HepG2 (cell line): ENCODE results near the gene MRPS17. TPM values are rescaled to one million over a fixed set of nuclear protein-coding genes. Genes with fewer than 3 reads are reported as not detected.

Experiments
- ATAC-seq: fragments of 200-7000 bp; cut with Tn5 transposase; 3 replicates; pipeline ENCODE4 v1.9.1; 2020; ENCODE audit warnings: mild to moderate bottlenecking, moderate library complexity
- BruUV-seq: library from RNA; stranded (reverse); fragments of 400-500 nt; replicated peaks from 2 replicates; lab custom pipeline; 2021; lab: Mats Ljungman, UMichigan
- CTCF ChIA-PET: fragments of 300-600 bp; formaldehyde crosslinking; extraction: SDS; loops from one replicate; lab custom pipeline; 2021; ENCODE audit warnings: low total read pairs, inconsistent platforms, low intra/inter-chr PET ratio; lab: Yijun Ruan, JAX
- POLR2A ChIA-PET: fragments of 350-600 bp; sonication (Branson Sonifier 250); formaldehyde crosslinking; loops from one replicate; lab custom pipeline; 2020; ENCODE audit warnings: antibody characterized with exemption, inconsistent platforms; lab: Yijun Ruan, JAX
- DNase-seq: peaks from one replicate; pipeline ENCODE4 v3.0.0-alpha.2; 2015; ENCODE audit warnings: low spot score
- FAIRE-seq: peaks from 3 replicates; lab custom pipeline; 2011; peaks lifted over from hg19 to GRCh38; lab: Jason Lieb, UNC
- H2AFZ ChIP-seq: one replicate; pipeline ENCODE4 v1.6.1; 2011; ENCODE audit warnings: low read length, inconsistent platforms
- H3K27ac ChIP-seq: fragments of 300-600 bp; 3 replicates; pipeline ENCODE4 v1.8.0; 2011; ENCODE audit warnings: mixed run types, mild to moderate bottlenecking, mixed read lengths, low read length, inconsistent platforms; ENCODE audit not compliant: insufficient read depth; ENCODE audit errors: extremely low read length
- H3K27me3 ChIP-seq, 2 experiments: fragments of 200-600 bp in 1 of 2; 2 replicates in 1 of 2; 3 replicates in 1 of 2; pipeline versions ENCODE4 v1.6.0 to v1.8.0; 2011; ENCODE audit warnings: low read length in 2 of 2, mild to moderate bottlenecking in 2 of 2, moderate library complexity in 2 of 2, inconsistent platforms in 1 of 2; ENCODE audit not compliant: insufficient read depth in 2 of 2, control insufficient read depth in 1 of 2
- H3K36me3 ChIP-seq, 2 experiments: fragments of 200-600 bp in 1 of 2; replicated peaks in 1 of 2; 2 replicates in 1 of 2; 3 replicates in 1 of 2; pipeline versions ENCODE4 v1.5.1 to v1.8.0; 2011; ENCODE audit warnings: low read length in 2 of 2, inconsistent platforms in 1 of 2; ENCODE audit not compliant: insufficient read depth in 2 of 2, control insufficient read depth in 1 of 2
- H3K4me1 ChIP-seq: 2 replicates; pipeline ENCODE4 v1.5.1; 2012; ENCODE audit warnings: low read length, inconsistent platforms; ENCODE audit not compliant: insufficient read depth
- H3K4me2 ChIP-seq: 2 replicates; pipeline ENCODE4 v1.6.0; 2011; ENCODE audit warnings: low read depth, low read length, inconsistent platforms
- H3K4me3 ChIP-seq, 3 experiments: fragments of 200-600 bp in 1 of 3; sonication (generic), shearing (Covaris generic) in 1 of 3; replicated peaks in 1 of 3; 2 replicates each; pipeline ENCODE4 v1.5.1; 2011 to 2016; ENCODE audit warnings: low read length in 3 of 3, inconsistent platforms in 2 of 3, low read depth in 2 of 3, mild to moderate bottlenecking in 2 of 3, control low read depth in 1 of 3, mixed read lengths in 1 of 3; ENCODE audit not compliant: insufficient read depth in 1 of 3
- H3K79me2 ChIP-seq: one replicate; pipeline ENCODE4 v1.6.1; 2011; ENCODE audit warnings: low read length, inconsistent platforms; ENCODE audit not compliant: insufficient read depth
- H3K9ac ChIP-seq: 2 replicates; pipeline ENCODE4 v1.6.0; 2011; ENCODE audit warnings: mild to moderate bottlenecking, low read depth, low read length, inconsistent platforms; ENCODE audit not compliant: insufficient read depth
- H3K9me3 ChIP-seq: 2 replicates; pipeline ENCODE4 v1.5.1; 2012; ENCODE audit warnings: mild to moderate bottlenecking, low read length
- H4K20me1 ChIP-seq: 2 replicates; pipeline ENCODE4 v1.6.0; 2011; ENCODE audit warnings: inconsistent platforms, mild to moderate bottlenecking, low read length, moderate library complexity; ENCODE audit not compliant: insufficient read depth
- HIC2 ChIP-seq: sonication (generic); formaldehyde crosslinking; IDR thresholded peaks from 2 replicates; pipeline ENCODE4 v1.9.0; 2022; ENCODE audit warnings: low read depth, missing genetic modification reagents
- MED1 ChIP-seq: sonication (generic); formaldehyde crosslinking; IDR thresholded peaks from 2 replicates; pipeline ENCODE4 v1.4.0; 2020; ENCODE audit warnings: missing genetic modification reagents
- MED13 ChIP-seq: sonication (generic); formaldehyde crosslinking; IDR thresholded peaks from 2 replicates; pipeline ENCODE4 v1.5.0; 2020; ENCODE audit warnings: missing genetic modification reagents
- MEF2D ChIP-seq: sonication (generic); formaldehyde crosslinking; IDR thresholded peaks from 2 replicates; pipeline ENCODE4 v1.5.1; 2020; ENCODE audit warnings: mild to moderate bottlenecking, missing genetic modification reagents
- NR2F1 ChIP-seq, 2 experiments: fragments of 450-650 bp in 1 of 2; formaldehyde crosslinking in 1 of 2; IDR thresholded peaks; 2 replicates each; pipeline versions ENCODE4 v1.5.0 to v1.6.1; 2016 to 2020; ENCODE audit warnings: mild to moderate bottlenecking in 1 of 2, missing compliant biosample characterization in 1 of 2, missing genetic modification reagents in 1 of 2, moderate library complexity in 1 of 2
- SALL1 ChIP-seq: sonication (generic); formaldehyde crosslinking; IDR thresholded peaks from 2 replicates; pipeline ENCODE4 v1.8.0; 2022; ENCODE audit warnings: mild to moderate bottlenecking, missing genetic modification reagents
- SAP130 ChIP-seq: IDR thresholded peaks from 2 replicates; pipeline ENCODE4 v1.6.1; 2016; ENCODE audit warnings: low read depth
- SMC3 ChIP-seq: IDR thresholded peaks from 2 replicates; pipeline ENCODE4 v1.6.1; 2011; ENCODE audit warnings: low read length, improper control_type of control experiment
- ZMYM3 ChIP-seq: sonication (generic); formaldehyde crosslinking; IDR thresholded peaks from 2 replicates; pipeline ENCODE4 v1.5.1; 2020; ENCODE audit warnings: mild to moderate bottlenecking, missing genetic modification reagents
- ZNF274 ChIP-seq: sonication (generic); formaldehyde crosslinking; IDR thresholded peaks from 2 replicates; pipeline ENCODE4 v1.5.1; 2020; ENCODE audit warnings: mild to moderate bottlenecking, missing genetic modification reagents
- WGBS: methylation state at CpG from one replicate; pipeline ENCODE4 v1.1.6; 2017; ENCODE audit warnings: low lambda C conversion rate; 5-methylcytosine and 5-hydroxymethylcytosine counted together
- in situ Hi-C: cut with HindIII; loops from 2 replicates; pipeline ENCODE4 v1.10.0; 2017; ENCODE audit warnings: low pct_unique_long_range_greater_than_20kb; ENCODE audit not compliant: extremely low pct_ligation_motif_present
- intact Hi-C: fragments of 100-400 bp; cut with micrococcal nuclease; formaldehyde crosslinking; loops from one replicate; pipeline ENCODE4 v1.10.0; 2022; ENCODE audit not compliant: unreplicated experiment
- polyA plus RNA-seq, 8 experiments: library from polyadenylated mRNA; depleted of rRNA in 3 of 8; stranded (reverse) in 7 of 8; unstranded in 1 of 8; fragments of >200 nt; fragmentation: Illumina TruSeq in 4 of 8; extraction: Trizol in 4 of 8; gene quantifications; 2 replicates each; pipeline versions ENCODE4 v1.2.1 to v1.2.3, GENCODE V29; 2011 to 2016; ENCODE audit warnings: low read depth in 4 of 8, missing spikeins in 1 of 8, mixed read lengths in 1 of 8; ENCODE audit not compliant: insufficient read depth in 1 of 8
- total RNA-seq, 5 experiments: library from RNA; depleted of rRNA; stranded (reverse); fragments of >200 nt; fragmentation: Illumina TruSeq; extraction: Trizol; gene quantifications; 2 replicates each; pipeline ENCODE4 v1.2.3, GENCODE V29; 2016; ENCODE audit warnings: low read depth in 1 of 5
- TF ChIP-seq, protein P1 (sequence below): sonication (generic); formaldehyde crosslinking; conservative IDR thresholded peaks from 2 replicates; pipeline ENCODE4 v1.8.0; 2022; ENCODE audit warnings: missing genetic modification reagents
- TF ChIP-seq, protein P2 (sequence below): sonication (generic); formaldehyde crosslinking; IDR thresholded peaks from 2 replicates; pipeline ENCODE4 v1.5.0; 2020; ENCODE audit warnings: mild to moderate bottlenecking, missing genetic modification reagents
- TF ChIP-seq, protein P3 (sequence below): sonication (generic); formaldehyde crosslinking; IDR thresholded peaks from 2 replicates; pipeline ENCODE4 v1.5.1; 2020; ENCODE audit warnings: mild to moderate bottlenecking, moderate library complexity, missing genetic modification reagents

Gene MRPS17
- total and polyA plus RNA-seq, 2 of the 13 experiments (the other 11 are each of a cell fraction or from before 2014, with no cell fraction given), result 14.9 to 31.3 TPM

DNA sequence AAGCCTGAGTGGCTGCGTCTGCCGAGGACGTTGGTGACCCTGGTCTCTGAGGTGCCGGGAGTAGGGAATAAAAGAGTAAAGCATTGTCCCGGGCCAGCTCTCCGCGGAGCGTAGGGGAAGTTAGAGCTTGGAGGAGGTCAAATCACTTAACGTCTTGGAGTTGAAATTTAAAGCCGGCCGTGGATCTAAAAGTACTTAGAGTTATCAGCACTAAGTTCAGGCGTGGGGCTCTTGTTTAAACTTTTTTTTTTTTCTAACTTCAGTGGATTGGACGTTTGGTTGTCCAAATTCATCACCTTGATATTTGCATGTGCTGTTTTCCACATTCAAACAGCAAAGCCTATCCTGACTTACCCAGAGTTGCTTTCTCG, 13.4 kb downstream of the MRPS17 start (continued):
- TF ChIP-seq, protein P1, sequence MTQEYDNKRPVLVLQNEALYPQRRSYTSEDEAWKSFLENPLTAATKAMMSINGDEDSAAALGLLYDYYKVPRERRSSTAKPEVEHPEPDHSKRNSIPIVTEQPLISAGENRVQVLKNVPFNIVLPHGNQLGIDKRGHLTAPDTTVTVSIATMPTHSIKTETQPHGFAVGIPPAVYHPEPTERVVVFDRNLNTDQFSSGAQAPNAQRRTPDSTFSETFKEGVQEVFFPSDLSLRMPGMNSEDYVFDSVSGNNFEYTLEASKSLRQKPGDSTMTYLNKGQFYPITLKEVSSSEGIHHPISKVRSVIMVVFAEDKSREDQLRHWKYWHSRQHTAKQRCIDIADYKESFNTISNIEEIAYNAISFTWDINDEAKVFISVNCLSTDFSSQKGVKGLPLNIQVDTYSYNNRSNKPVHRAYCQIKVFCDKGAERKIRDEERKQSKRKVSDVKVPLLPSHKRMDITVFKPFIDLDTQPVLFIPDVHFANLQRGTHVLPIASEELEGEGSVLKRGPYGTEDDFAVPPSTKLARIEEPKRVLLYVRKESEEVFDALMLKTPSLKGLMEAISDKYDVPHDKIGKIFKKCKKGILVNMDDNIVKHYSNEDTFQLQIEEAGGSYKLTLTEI (CRISPR knock-in tag), result no peak
- no peak for TF ChIP-seq MED13
- TF ChIP-seq, protein P2, sequence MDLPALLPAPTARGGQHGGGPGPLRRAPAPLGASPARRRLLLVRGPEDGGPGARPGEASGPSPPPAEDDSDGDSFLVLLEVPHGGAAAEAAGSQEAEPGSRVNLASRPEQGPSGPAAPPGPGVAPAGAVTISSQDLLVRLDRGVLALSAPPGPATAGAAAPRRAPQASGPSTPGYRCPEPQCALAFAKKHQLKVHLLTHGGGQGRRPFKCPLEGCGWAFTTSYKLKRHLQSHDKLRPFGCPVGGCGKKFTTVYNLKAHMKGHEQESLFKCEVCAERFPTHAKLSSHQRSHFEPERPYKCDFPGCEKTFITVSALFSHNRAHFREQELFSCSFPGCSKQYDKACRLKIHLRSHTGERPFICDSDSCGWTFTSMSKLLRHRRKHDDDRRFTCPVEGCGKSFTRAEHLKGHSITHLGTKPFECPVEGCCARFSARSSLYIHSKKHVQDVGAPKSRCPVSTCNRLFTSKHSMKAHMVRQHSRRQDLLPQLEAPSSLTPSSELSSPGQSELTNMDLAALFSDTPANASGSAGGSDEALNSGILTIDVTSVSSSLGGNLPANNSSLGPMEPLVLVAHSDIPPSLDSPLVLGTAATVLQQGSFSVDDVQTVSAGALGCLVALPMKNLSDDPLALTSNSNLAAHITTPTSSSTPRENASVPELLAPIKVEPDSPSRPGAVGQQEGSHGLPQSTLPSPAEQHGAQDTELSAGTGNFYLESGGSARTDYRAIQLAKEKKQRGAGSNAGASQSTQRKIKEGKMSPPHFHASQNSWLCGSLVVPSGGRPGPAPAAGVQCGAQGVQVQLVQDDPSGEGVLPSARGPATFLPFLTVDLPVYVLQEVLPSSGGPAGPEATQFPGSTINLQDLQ, result no peak
- peak; percentile 9; the same call in 1 of the 2 replicates for TF ChIP-seq SAP130 (CRISPR knock-in tag)

- H3K27ac ChIP-seq, result peak overlapping the region; percentile 91
- in situ Hi-C loops (loop anchor here (25.0 kb wide), 2 partner anchors 204 to 329 kb away; no protein-coding TSS in a partner anchor), intact Hi-C loops (loop anchor here (2.0 kb wide), 1 partner anchor 325 kb away; no protein-coding TSS in a partner anchor)
- H3K9me3 ChIP-seq, result no peaks in the 10 kb centered on the region
- H3K36me3 ChIP-seq, result 0 out of 5 replicates have a peak, but pooled peaks cover 0 to 3% of the 10 kb centered on the region in 2 experiments
- H3K4me1 ChIP-seq, result peaks cover 44% of the 10 kb centered on the region
- DNase-seq (peak; percentile 54), ATAC-seq (no peak), FAIRE-seq (peak; percentile 37)
- ChIA-PET CTCF (no interaction called here), POLR2A (interaction anchor here (0.6 to 4.1 kb wide), 6 partner anchors 38 to 114 kb away, joined by 3 to 26 read pairs (median 7); partner anchors contain the start of genes CCT6A and PSPH)
- H3K4me3 ChIP-seq, result peak overlapping the region in 2 of 3 experiments; percentile 77 to 88; a peak in 4 of 6 replicates
- BruUV-seq, result no TSS peak
- H3K9ac ChIP-seq, result peak overlapping the region; percentile 92; the same call in 1 of the 2 replicates
- peak overlapping the region; percentile 97 for H3K4me2 ChIP-seq
- 73% methylated on average over 13 of the region's 13 CpGs for WGBS
- peaks cover 25% of the 10 kb centered on the region for H3K79me2 ChIP-seq
- H4K20me1 ChIP-seq, result no peaks in the 10 kb centered on the region; the same call in 1 of the 2 replicates
- H2AFZ ChIP-seq, result no peak overlapping the region
- H3K27me3 ChIP-seq, result no peaks in the 10 kb centered on the region; a peak in 1 of 5 replicates
- TF ChIP-seq ZNF274 (CRISPR knock-in tag) (peak; percentile 68; the same call in 1 of the 2 replicates), SALL1 (CRISPR knock-in tag) (peak; percentile 52), ZMYM3 (CRISPR knock-in tag) (0 out of 2 replicates have a peak, but pooled peaks have one; percentile 22), HIC2 (CRISPR knock-in tag) (peak; percentile 69; the same call in 1 of the 2 replicates), MED1 (CRISPR knock-in tag) (0 out of 2 replicates have a peak, but pooled peaks have one; percentile 24), MEF2D (0 out of 2 replicates have a peak, but pooled peaks have one; percentile 21), SMC3 (no peak), SAP130 (CRISPR knock-in tag) (peak; percentile 62), NR2F1 (CRISPR knock-in tag; IDR thresholded peaks at IDR 0.05) (0 out of 4 replicates have a peak, but pooled peaks of 1 of the 2 experiments have one; percentile 17)
- TF ChIP-seq, protein P3, sequence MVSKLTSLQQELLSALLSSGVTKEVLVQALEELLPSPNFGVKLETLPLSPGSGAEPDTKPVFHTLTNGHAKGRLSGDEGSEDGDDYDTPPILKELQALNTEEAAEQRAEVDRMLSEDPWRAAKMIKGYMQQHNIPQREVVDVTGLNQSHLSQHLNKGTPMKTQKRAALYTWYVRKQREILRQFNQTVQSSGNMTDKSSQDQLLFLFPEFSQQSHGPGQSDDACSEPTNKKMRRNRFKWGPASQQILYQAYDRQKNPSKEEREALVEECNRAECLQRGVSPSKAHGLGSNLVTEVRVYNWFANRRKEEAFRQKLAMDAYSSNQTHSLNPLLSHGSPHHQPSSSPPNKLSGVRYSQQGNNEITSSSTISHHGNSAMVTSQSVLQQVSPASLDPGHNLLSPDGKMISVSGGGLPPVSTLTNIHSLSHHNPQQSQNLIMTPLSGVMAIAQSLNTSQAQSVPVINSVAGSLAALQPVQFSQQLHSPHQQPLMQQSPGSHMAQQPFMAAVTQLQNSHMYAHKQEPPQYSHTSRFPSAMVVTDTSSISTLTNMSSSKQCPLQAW (CRISPR knock-in tag), result 0 out of 2 replicates have a peak, but pooled peaks have one; percentile 23
These were observed 14.2 kb downstream of the MRPS17 start for GRCh38 chr7:55965805-55966421.
